Upper lobe of left lung (tissue), 6 donors: ENCODE data around the gene PRDM11. TPM values are rescaled to one million over a fixed set of nuclear protein-coding genes. Genes with fewer than 3 reads are reported as not detected.
A peak's percentile ranks its signal among the peaks of the same experiment; 100 is the strongest.

ENCODE experiments used
- ATAC-seq, 2 donors: fragments of 200-7000 bp; cut with Tn5 transposase; one replicate each; pipeline ENCODE4 v1.9.1; 2022; ENCODE audit warnings: mild to moderate bottlenecking in 2 of 2, moderate library complexity in 2 of 2; ENCODE audit not compliant: low FRiP score in 2 of 2
- DNase-seq, 2 donors: peaks; one replicate each; pipeline ENCODE4 v3.0.0-alpha.2; 2019 to 2020
- H3K27ac ChIP-seq, 4 donors: fragments of 200-600 bp; sonication (generic); one replicate each; pipeline ENCODE4 v1.5.1; 2016 to 2019
- H3K27me3 ChIP-seq, 4 donors: fragments of 200-600 bp; sonication (generic); one replicate each; pipeline ENCODE4 v1.5.1; 2017 to 2019
- H3K36me3 ChIP-seq, 4 donors: fragments of 200-600 bp; sonication (generic); one replicate each; pipeline ENCODE4 v1.5.1; 2016 to 2019
- H3K4me1 ChIP-seq, 4 donors: fragments of 200-600 bp; sonication (generic); one replicate each; pipeline ENCODE4 v1.5.1; 2018 to 2019
- H3K4me3 ChIP-seq, 4 donors: fragments of 200-600 bp; sonication (generic); one replicate each; pipeline ENCODE4 v1.5.1; 2017 to 2019; ENCODE audit warnings: mild to moderate bottlenecking in 2 of 4, moderate library complexity in 1 of 4
- H3K9me3 ChIP-seq, 4 donors: fragments of 200-600 bp; sonication (generic); one replicate each; pipeline ENCODE4 v1.5.1; 2018 to 2019
- CTCF ChIP-seq, 6 experiments: fragments of 450-650 bp in 4 of 6; fragments of 200-600 bp in 2 of 6; sonication (generic) in 2 of 6; IDR thresholded peaks; one replicate each; pipeline ENCODE4 v1.5.1; 2016 to 2019; ENCODE audit warnings: antibody characterized with exemption in 6 of 6
- EP300 ChIP-seq, 4 donors: sonication (generic); formaldehyde crosslinking; IDR thresholded peaks; one replicate each; pipeline ENCODE4 v1.5.1; 2017; ENCODE audit warnings: antibody characterized with exemption in 4 of 4, control low read depth in 2 of 4
- POLR2A ChIP-seq, 4 donors: fragments of 450-650 bp; IDR thresholded peaks; one replicate each; pipeline ENCODE4 v1.5.1; 2016 to 2017; ENCODE audit warnings: antibody characterized with exemption in 4 of 4, mild to moderate bottlenecking in 2 of 4
- POLR2AphosphoS5 ChIP-seq, 2 donors: sonication (generic); formaldehyde crosslinking; IDR thresholded peaks; one replicate each; pipeline ENCODE4 v1.5.1; 2017; ENCODE audit warnings: antibody characterized with exemption in 2 of 2
- WGBS, 2 donors: methylation state at CpG; one replicate each; pipeline ENCODE4 v1.1.5; 2017 to 2018; 5-methylcytosine and 5-hydroxymethylcytosine counted together
- total RNA-seq, 6 donors: library from RNA; depleted of rRNA in 4 of 6; stranded (reverse); fragments of >200 nt in 4 of 6; gene quantifications; one replicate each; pipeline versions ENCODE4 v1.1.0 to v1.2.1, GENCODE V29; 2016 to 2021
- donor health status: DM: no; HTN: no; CAD: no; lungs with moderate emphysema.
- donor health status: DM: no; HTN: yes; CAD: no; lungs with severe emphysema.

PRDM11 gene
- total RNA-seq, 6 donors from 2014 or later, result 12.7 to 21.1 (median 16.0) TPM

GRCh38 chr11:45167283-45167682, 20.8 kb downstream of the PRDM11 start:
- H3K4me3 ChIP-seq, result no peak overlapping the region
- no peaks in the 10 kb centered on the region for H3K36me3 ChIP-seq
- peaks cover 0 to 27% (median 8%) of the 10 kb centered on the region in 4 donors for H3K4me1 ChIP-seq
- no peaks in the 10 kb centered on the region for H3K9me3 ChIP-seq
- 89 to 94% methylated on average over 2 of the region's 2 CpGs for WGBS, 2 donors
- TF ChIP-seq EP300 (IDR thresholded peaks at IDR 0.05) (no peak), POLR2AphosphoS5 (IDR thresholded peaks at IDR 0.05) (no peak), CTCF (IDR thresholded peaks at IDR 0.05) (no peak), POLR2A (IDR thresholded peaks at IDR 0.05) (no peak)
- no peaks in the 10 kb centered on the region for H3K27me3 ChIP-seq
- no peak overlapping the region for H3K27ac ChIP-seq
- DNase-seq (no peak), ATAC-seq (no peak)

GRCh38 chr11:45168366-45169130, 22.1 kb downstream of the PRDM11 start:
- Histone ChIP-seq H3K36me3 (no peaks in the 10 kb centered on the region), H3K27ac (peak overlapping the region in 1 of 4 donors; percentile 18), H3K27me3 (no peaks in the 10 kb centered on the region), H3K4me3 (no peak overlapping the region), H3K4me1 (peaks cover 0 to 26% (median 8%) of the 10 kb centered on the region in 4 donors), H3K9me3 (no peaks in the 10 kb centered on the region)
- TF ChIP-seq POLR2A (IDR thresholded peaks at IDR 0.05) (no peak), POLR2AphosphoS5 (IDR thresholded peaks at IDR 0.05) (no peak), EP300 (IDR thresholded peaks at IDR 0.05) (no peak)
- DNase-seq, result peak in 1 of 2 donors; percentile 51
- 66 to 75% methylated on average over 8 to 10 of the region's 10 CpGs for WGBS, 2 donors
- ATAC-seq, result no peak

- 55 to 64% methylated on average over 3 of the region's 3 CpGs for WGBS, 2 donors
- Histone ChIP-seq H3K4me3 (no peak overlapping the region), H3K27ac (no peak overlapping the region), H3K36me3 (no peaks in the 10 kb centered on the region), H3K9me3 (no peaks in the 10 kb centered on the region), H3K4me1 (peaks cover 0 to 26% (median 8%) of the 10 kb centered on the region in 4 donors), H3K27me3 (no peaks in the 10 kb centered on the region)
- TF ChIP-seq POLR2A (IDR thresholded peaks at IDR 0.05) (no peak), CTCF (IDR thresholded peaks at IDR 0.05) (no peak)
- no peak for DNase-seq
- no peak for ATAC-seq
Measured at GRCh38 chr11:45169310-45170072, 23.1 kb downstream of the PRDM11 start.

- DNase-seq, result peak in 1 of 2 donors; percentile 55
- Histone ChIP-seq H3K27ac (peak overlapping the region in 1 of 4 donors; percentile 1), H3K36me3 (no peaks in the 10 kb centered on the region), H3K4me1 (peaks cover 0 to 26% (median 8%) of the 10 kb centered on the region in 4 donors), H3K4me3 (no peak overlapping the region), H3K9me3 (no peaks in the 10 kb centered on the region), H3K27me3 (no peaks in the 10 kb centered on the region)
- WGBS, 2 donors, result 48 to 73% methylated on average over 2 of the region's 2 CpGs
- TF ChIP-seq EP300 (IDR thresholded peaks at IDR 0.05), result no peak
- TF ChIP-seq POLR2A (IDR thresholded peaks at IDR 0.05), result peak in 1 of 4 donors; percentile 14
- TF ChIP-seq POLR2AphosphoS5 (IDR thresholded peaks at IDR 0.05), result no peak
- ATAC-seq, result peak in 1 of 2 donors; percentile 52
Measured at GRCh38 chr11:45170484-45170883, 24.0 kb downstream of the PRDM11 start.

GRCh38 chr11:45171550-45171949, 25.1 kb downstream of the PRDM11 start:
- Histone ChIP-seq H3K27me3 (no peaks in the 10 kb centered on the region), H3K9me3 (no peaks in the 10 kb centered on the region), H3K36me3 (no peaks in the 10 kb centered on the region), H3K4me3 (no peak overlapping the region), H3K27ac (peak overlapping the region in 1 of 4 donors; percentile 1), H3K4me1 (peaks cover 0 to 26% (median 8%) of the 10 kb centered on the region in 4 donors)
- no peak for TF ChIP-seq CTCF (IDR thresholded peaks at IDR 0.05)
- TF ChIP-seq POLR2AphosphoS5 (IDR thresholded peaks at IDR 0.05), result no peak
- TF ChIP-seq EP300 (IDR thresholded peaks at IDR 0.05), result no peak
- TF ChIP-seq POLR2A (IDR thresholded peaks at IDR 0.05), result no peak
- no peak for DNase-seq
- WGBS, 2 donors, result 83 to 86% methylated on average over 2 of the region's 2 CpGs
- no peak for ATAC-seq
